K562 (cell line): ENCODE data around the gene TMEM209. TPM values are rescaled to one million over a fixed set of nuclear protein-coding genes. Genes with fewer than 3 reads are reported as not detected.

Source experiments
- HDAC8 ChIP-seq: fragments of 450-650 bp; IDR thresholded peaks from 2 replicates; pipeline ENCODE4 v1.6.1; 2016; ENCODE audit warnings: mild to moderate bottlenecking, missing genetic modification characterization, moderate library complexity, missing compliant biosample characterization
- HIVEP1 ChIP-seq: fragments of 250-450 bp; sonication (Bioruptor Pico); IDR thresholded peaks from 2 replicates; pipeline ENCODE4 v1.4.0; 2020; ENCODE audit warnings: mild to moderate bottlenecking
- KLF16 ChIP-seq: IDR thresholded peaks from 2 replicates; pipeline ENCODE4 v1.6.1; 2016; ENCODE audit warnings: antibody characterized with exemption
- MTA1 ChIP-seq: fragments of 450-650 bp; IDR thresholded peaks from 2 replicates; pipeline ENCODE4 v1.6.1; 2017; ENCODE audit warnings: borderline replicate concordance
- RFX1 ChIP-seq: fragments of 450-650 bp; IDR thresholded peaks from 2 replicates; pipeline ENCODE4 v1.6.1; 2016; ENCODE audit warnings: mild to moderate bottlenecking, moderate library complexity
- SP2 ChIP-seq: IDR thresholded peaks from 2 replicates; pipeline ENCODE4 v1.6.1; 2011; ENCODE audit warnings: mild to moderate bottlenecking, low read depth, low read length, moderate library complexity; ENCODE audit not compliant: poor library complexity, severe bottlenecking; ENCODE audit errors: extremely low read depth
- TBL1XR1 ChIP-seq, 2 experiments: IDR thresholded peaks; 2 replicates each; pipeline ENCODE4 v1.6.1; 2012; ENCODE audit warnings: improper control_type of control experiment in 2 of 2, low read length in 2 of 2, mild to moderate bottlenecking in 1 of 2
- TGIF2 ChIP-seq: sonication (generic); formaldehyde crosslinking; IDR thresholded peaks from 2 replicates; pipeline ENCODE4 v1.8.1; 2022; ENCODE audit warnings: mild to moderate bottlenecking, missing genetic modification reagents, moderate library complexity
- ZBTB7A ChIP-seq: IDR thresholded peaks from 2 replicates; pipeline ENCODE4 v1.6.1; 2011; ENCODE audit warnings: low read depth, mild to moderate bottlenecking, low read length, moderate library complexity, borderline replicate concordance; ENCODE audit not compliant: control insufficient read depth
- ZFP30 ChIP-seq: fragments of 250-450 bp; sonication (Bioruptor Pico); IDR thresholded peaks from 2 replicates; pipeline ENCODE4 v1.8.0; 2022; ENCODE audit warnings: moderate library complexity, mild to moderate bottlenecking, inconsistent platforms, borderline replicate concordance
- ZNF232 ChIP-seq: sonication (generic); formaldehyde crosslinking; IDR thresholded peaks from 2 replicates; pipeline ENCODE4 v1.8.0; 2022; ENCODE audit warnings: mild to moderate bottlenecking, missing genetic modification reagents
- ZNF24 ChIP-seq: fragments of 450-650 bp; IDR thresholded peaks from 2 replicates; pipeline ENCODE4 v1.6.1; 2016
- ZNF274 ChIP-seq: IDR thresholded peaks from 2 replicates; pipeline ENCODE4 v1.6.1; 2011; ENCODE audit warnings: low read depth, mild to moderate bottlenecking, low read length, moderate library complexity, borderline replicate concordance
- polyA plus RNA-seq, 8 experiments: library from polyadenylated mRNA; depleted of rRNA in 4 of 8; stranded (reverse) in 5 of 8; unstranded in 3 of 8; fragments of >200 nt; fragmentation: Nextera tagmentation in 2 of 8; fragmentation: Illumina TruSeq in 1 of 8; extraction: Ambion mirVana in 2 of 8; extraction: Trizol in 1 of 8; gene quantifications; 2 replicates each; pipeline versions ENCODE4 v1.2.1 to v1.2.3, GENCODE V29; 2011 to 2014; ENCODE audit warnings: inconsistent platforms in 1 of 8, missing spikeins in 1 of 8
- total RNA-seq, 7 experiments: library from RNA; depleted of rRNA in 6 of 7; stranded (reverse); fragments of >200 nt in 6 of 7; fragmentation: Illumina TruSeq in 2 of 7; extraction: Trizol in 2 of 7; gene quantifications; 2 replicates each; pipeline versions ENCODE4 v1.2.1 to v1.2.3, GENCODE V29; 2011 to 2021; ENCODE audit warnings: low replicate concordance in 1 of 7
- TF ChIP-seq, protein P1 (sequence below), 2 experiments: IDR thresholded peaks in 1 of 2; conservative IDR thresholded peaks in 1 of 2; 2 replicates each; pipeline ENCODE4 v1.6.1; 2016; ENCODE audit warnings: low read depth in 2 of 2, mild to moderate bottlenecking in 1 of 2, missing compliant biosample characterization in 1 of 2, missing genetic modification characterization in 1 of 2, moderate library complexity in 1 of 2
- TF ChIP-seq, protein P2 (sequence below), 2 experiments: fragments of 450-650 bp in 1 of 2; sonication (generic) in 1 of 2; formaldehyde crosslinking in 1 of 2; IDR thresholded peaks in 1 of 2; conservative IDR thresholded peaks in 1 of 2; 2 replicates each; pipeline versions ENCODE4 v1.6.1 to v1.8.1; 2016 to 2023; ENCODE audit warnings: mild to moderate bottlenecking in 2 of 2, moderate library complexity in 2 of 2, inconsistent platforms in 1 of 2, missing genetic modification reagents in 1 of 2
- TF ChIP-seq, protein P3 (sequence below): sonication (generic); formaldehyde crosslinking; IDR thresholded peaks from 2 replicates; pipeline ENCODE4 v1.8.1; 2022; ENCODE audit warnings: missing genetic modification reagents

Gene TMEM209
- total and polyA plus RNA-seq, 9 of the 15 experiments (the other 6 are each of a cell fraction or from before 2014, with no cell fraction given) = 36.8 to 116 (median 76.6) TPM

DNA sequence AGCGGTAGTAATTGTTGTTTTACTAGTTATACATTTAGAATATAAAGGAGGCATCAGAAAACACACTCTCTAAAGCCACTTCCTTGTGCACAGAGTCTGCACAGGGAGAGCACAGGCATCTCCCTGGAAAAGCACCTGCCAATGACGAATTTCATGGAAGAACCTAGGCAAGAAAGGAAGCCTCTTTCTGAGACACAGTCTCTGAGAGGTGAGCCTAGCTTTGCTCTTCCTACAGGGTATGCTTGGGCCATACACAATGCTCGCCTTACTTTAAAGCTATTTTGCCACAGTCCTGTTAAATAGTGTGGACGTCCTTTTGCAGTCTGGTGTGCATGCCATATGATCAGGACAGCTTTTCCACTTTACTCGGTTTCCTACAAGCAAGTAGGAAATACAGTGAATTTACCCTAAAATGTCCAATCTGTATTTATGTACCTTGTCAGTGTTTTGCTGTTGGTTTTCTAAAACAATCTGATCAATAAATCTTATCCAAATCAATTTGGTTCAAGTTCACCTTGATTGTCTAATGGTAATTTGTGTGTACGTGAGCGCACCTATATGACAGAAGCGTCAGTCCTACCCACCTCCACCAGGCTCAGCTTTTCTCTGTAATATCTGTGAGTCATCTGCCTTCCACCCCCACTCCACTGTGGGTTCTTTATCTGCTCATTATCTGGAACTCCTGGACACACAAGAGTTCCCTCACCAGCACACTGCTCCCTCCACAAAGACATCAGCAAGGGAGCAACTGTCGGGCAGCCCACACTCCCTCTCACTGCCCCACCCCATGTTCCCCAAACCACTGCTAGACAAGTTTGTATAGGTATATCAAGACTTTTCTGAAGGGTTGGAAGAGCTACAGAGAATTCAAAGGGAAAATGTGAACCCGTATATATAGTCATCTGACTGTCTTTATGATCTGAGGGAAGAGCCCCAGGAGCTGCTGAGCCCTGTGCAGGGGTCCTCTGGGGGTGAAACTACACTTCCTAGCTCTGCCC lies 69.7 kb downstream of the TMEM209 start (continued):
- TF ChIP-seq, protein P1, sequence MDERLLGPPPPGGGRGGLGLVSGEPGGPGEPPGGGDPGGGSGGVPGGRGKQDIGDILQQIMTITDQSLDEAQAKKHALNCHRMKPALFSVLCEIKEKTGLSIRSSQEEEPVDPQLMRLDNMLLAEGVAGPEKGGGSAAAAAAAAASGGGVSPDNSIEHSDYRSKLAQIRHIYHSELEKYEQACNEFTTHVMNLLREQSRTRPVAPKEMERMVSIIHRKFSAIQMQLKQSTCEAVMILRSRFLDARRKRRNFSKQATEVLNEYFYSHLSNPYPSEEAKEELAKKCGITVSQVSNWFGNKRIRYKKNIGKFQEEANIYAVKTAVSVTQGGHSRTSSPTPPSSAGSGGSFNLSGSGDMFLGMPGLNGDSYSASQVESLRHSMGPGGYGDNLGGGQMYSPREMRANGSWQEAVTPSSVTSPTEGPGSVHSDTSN (CRISPR knock-in tag; IDR thresholded peaks at IDR 0.05; ENCODE audit: low read depth) = no peak
- TF ChIP-seq, protein P1 (tag; conservative IDR thresholded peaks at IDR 0.05; ENCODE audit: low read depth) = peak; percentile 28; the same call in 1 of the 2 replicates
- TF ChIP-seq ZFP30 (CRISPR knock-in tag) (no peak), TGIF2 (no peak), KLF16 (peak; percentile 82), HDAC8 (tag) (no peak), ZBTB7A (peak; percentile 76; the same call in 1 of the 2 replicates), ZNF24 (no peak; the same call in 1 of the 2 replicates), ZNF274 (no peak), TBL1XR1 (IDR thresholded peaks at IDR 0.05; ENCODE audit: low read length in 2 of 2) (peak; percentile 94 to 97), ZNF232 (CRISPR knock-in tag) (no peak), RFX1 (no peak), HIVEP1 (0 out of 2 replicates have a peak, but pooled peaks have one; percentile 35), MTA1 (peak; percentile 94), SP2 (no peak)
- TF ChIP-seq, protein P2, sequence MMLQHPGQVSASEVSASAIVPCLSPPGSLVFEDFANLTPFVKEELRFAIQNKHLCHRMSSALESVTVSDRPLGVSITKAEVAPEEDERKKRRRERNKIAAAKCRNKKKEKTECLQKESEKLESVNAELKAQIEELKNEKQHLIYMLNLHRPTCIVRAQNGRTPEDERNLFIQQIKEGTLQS (IDR thresholded peaks at IDR 0.05) = peak; percentile 96
- TF ChIP-seq, protein P2 (CRISPR knock-in tag; conservative IDR thresholded peaks at IDR 0.05) = 0 out of 2 replicates have a peak, but pooled peaks have one; percentile 66
- TF ChIP-seq, protein P3, sequence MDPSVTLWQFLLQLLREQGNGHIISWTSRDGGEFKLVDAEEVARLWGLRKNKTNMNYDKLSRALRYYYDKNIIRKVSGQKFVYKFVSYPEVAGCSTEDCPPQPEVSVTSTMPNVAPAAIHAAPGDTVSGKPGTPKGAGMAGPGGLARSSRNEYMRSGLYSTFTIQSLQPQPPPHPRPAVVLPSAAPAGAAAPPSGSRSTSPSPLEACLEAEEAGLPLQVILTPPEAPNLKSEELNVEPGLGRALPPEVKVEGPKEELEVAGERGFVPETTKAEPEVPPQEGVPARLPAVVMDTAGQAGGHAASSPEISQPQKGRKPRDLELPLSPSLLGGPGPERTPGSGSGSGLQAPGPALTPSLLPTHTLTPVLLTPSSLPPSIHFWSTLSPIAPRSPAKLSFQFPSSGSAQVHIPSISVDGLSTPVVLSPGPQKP = no peak
